ENCODE results near the gene NAPA.

Gene NAPA

DNA sequence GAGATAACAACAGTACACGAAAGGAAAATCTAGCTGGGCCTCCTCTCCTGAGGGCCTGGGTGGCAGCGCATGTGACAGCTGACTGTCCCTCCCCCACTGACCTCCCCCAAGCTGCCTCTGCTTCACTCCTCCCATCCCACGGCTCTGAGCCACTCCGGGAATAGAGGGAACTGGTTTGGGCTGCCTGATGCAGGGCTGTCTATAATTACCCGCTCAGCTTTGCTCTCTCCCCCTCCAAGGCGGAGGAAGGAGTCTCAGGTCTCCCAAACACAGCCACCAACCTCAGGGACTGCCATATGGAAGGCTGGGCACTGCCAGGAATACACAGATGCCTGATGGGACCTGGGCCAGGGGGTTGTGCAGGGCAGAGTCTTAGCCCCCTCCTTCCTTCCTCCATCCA lies 7.9 kb downstream of the NAPA start:
- H3K9me3 ChIP-seq (ENCODE audit: insufficient read depth, low read depth, low read length): no peaks in the 10 kb centered on the region
- no peak overlapping the region for H3K4me2 ChIP-seq (ENCODE audit: low read length)
- no peak overlapping the region for H2BK5ac ChIP-seq (ENCODE audit: low read depth, low read length, poor library complexity)
- no peaks in the 10 kb centered on the region for H3K27me3 ChIP-seq (ENCODE audit: insufficient read depth, low read length)
- peaks cover 10% of the 10 kb centered on the region for H3K79me2 ChIP-seq (ENCODE audit: control insufficient read depth, insufficient read depth, low read length, poor library complexity)
- no peak overlapping the region for H4K91ac ChIP-seq (ENCODE audit: low read depth, low read length)
- H2BK120ac ChIP-seq (ENCODE audit: insufficient read depth, low read length, poor library complexity): no peak overlapping the region
- peaks cover 6 to 12% of the 10 kb centered on the region in 2 experiments for H3K4me1 ChIP-seq (ENCODE audit: control insufficient read depth in 1 of 2, insufficient read depth in 2 of 2, low read length in 2 of 2)
- H2AK5ac ChIP-seq (ENCODE audit: low read length): no peak overlapping the region
- H3K23ac ChIP-seq (ENCODE audit: low read length): no peak overlapping the region
- H3K27ac ChIP-seq (ENCODE audit: low read depth, low read length): no peak overlapping the region
- no peak for DNase-seq
- H3K14ac ChIP-seq (ENCODE audit: low read length): no peak overlapping the region
- no peak overlapping the region for H3K18ac ChIP-seq (ENCODE audit: low read length)
- H2BK12ac ChIP-seq (ENCODE audit: low read length): no peak overlapping the region
- H3K4ac ChIP-seq (ENCODE audit: low read depth, low read length): peak overlapping the region; percentile 16
- H4K8ac ChIP-seq (ENCODE audit: low read depth, low read length): no peak overlapping the region
- WGBS (ENCODE audit: extremely low coverage, insufficient coverage, insufficient read length): no CpG with 5 or more reads among the region's 6 CpGs
- H2AFZ ChIP-seq (ENCODE audit: insufficient read depth, low read length, poor library complexity): no peak overlapping the region
- H3K79me1 ChIP-seq (ENCODE audit: low read length): no peaks in the 10 kb centered on the region
- H3K4me3 ChIP-seq (ENCODE audit: low read depth, low read length): no peak overlapping the region
- peaks cover 22 to 28% of the 10 kb centered on the region in 2 experiments for H3K36me3 ChIP-seq (ENCODE audit: control insufficient read depth in 1 of 2, insufficient read depth in 2 of 2, low read length in 2 of 2)
- H4K12ac ChIP-seq (ENCODE audit: low read depth, low read length): no peak overlapping the region
- H3K9ac ChIP-seq (ENCODE audit: low read length): no peak overlapping the region

GRCh38 chr19:47506459-47506858 lies 8.4 kb downstream of the NAPA start:
- H3K27me3 ChIP-seq (ENCODE audit: insufficient read depth, low read length): no peaks in the 10 kb centered on the region
- no CpG with 5 or more reads among the region's 8 CpGs for WGBS (ENCODE audit: extremely low coverage, insufficient coverage, insufficient read length)
- H2BK5ac ChIP-seq (ENCODE audit: low read depth, low read length, poor library complexity): no peak overlapping the region

DNA sequence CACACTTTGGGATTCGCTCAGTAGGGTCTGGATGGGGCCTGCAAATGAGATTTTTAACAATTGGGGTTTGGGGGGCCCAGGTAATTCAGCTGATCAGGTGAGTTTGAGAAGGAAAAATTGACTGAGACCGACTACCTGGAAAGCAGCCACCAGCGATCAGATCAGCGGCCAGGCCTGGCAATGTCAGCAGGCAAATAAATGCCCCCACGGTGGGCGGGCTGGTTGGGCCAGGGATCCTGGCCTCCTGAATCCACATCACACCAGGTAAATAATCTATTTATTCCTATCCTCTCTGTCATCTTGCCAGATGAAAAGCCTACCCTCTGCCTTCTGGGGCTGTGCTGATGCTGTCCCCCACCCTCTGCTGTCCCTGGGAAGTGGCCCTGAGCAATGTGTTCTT lies 9.4 kb downstream of the NAPA start:
- no peak overlapping the region for H2AFZ ChIP-seq (ENCODE audit: insufficient read depth, low read length, poor library complexity)
- no peak overlapping the region for H3K27ac ChIP-seq (ENCODE audit: low read depth, low read length)
- no peak overlapping the region for H3K14ac ChIP-seq (ENCODE audit: low read length)
- peak overlapping the region; percentile 30 for H3K4ac ChIP-seq (ENCODE audit: low read depth, low read length)
- no peak overlapping the region for H3K9ac ChIP-seq (ENCODE audit: low read length)
- no peak overlapping the region for H2BK12ac ChIP-seq (ENCODE audit: low read length)
- H3K9me3 ChIP-seq (ENCODE audit: insufficient read depth, low read depth, low read length): no peaks in the 10 kb centered on the region
- H4K91ac ChIP-seq (ENCODE audit: low read depth, low read length): no peak overlapping the region
- no peaks in the 10 kb centered on the region for H3K79me1 ChIP-seq (ENCODE audit: low read length)
- H3K36me3 ChIP-seq (ENCODE audit: control insufficient read depth in 1 of 2, insufficient read depth in 2 of 2, low read length in 2 of 2): peaks cover 31 to 36% of the 10 kb centered on the region in 2 experiments
- no peak overlapping the region for H2AK5ac ChIP-seq (ENCODE audit: low read length)
- no CpG with 5 or more reads among the region's 6 CpGs for WGBS (ENCODE audit: extremely low coverage, insufficient coverage, insufficient read length)
- no peak overlapping the region for H4K8ac ChIP-seq (ENCODE audit: low read depth, low read length)
- no peak for DNase-seq
- H3K79me2 ChIP-seq (ENCODE audit: control insufficient read depth, insufficient read depth, low read length, poor library complexity): peaks cover 7% of the 10 kb centered on the region
- no peak overlapping the region for H3K4me3 ChIP-seq (ENCODE audit: low read depth, low read length)
- H3K4me2 ChIP-seq (ENCODE audit: low read length): no peak overlapping the region
- H4K12ac ChIP-seq (ENCODE audit: low read depth, low read length): no peak overlapping the region
- no peak overlapping the region for H3K18ac ChIP-seq (ENCODE audit: low read length)
- no peak overlapping the region for H2BK120ac ChIP-seq (ENCODE audit: insufficient read depth, low read length, poor library complexity)
- H3K27me3 ChIP-seq (ENCODE audit: insufficient read depth, low read length): no peaks in the 10 kb centered on the region
- H3K4me1 ChIP-seq (ENCODE audit: control insufficient read depth in 1 of 2, insufficient read depth in 2 of 2, low read length in 2 of 2): peaks cover 6 to 9% of the 10 kb centered on the region in 2 experiments
- no peak overlapping the region for H3K23ac ChIP-seq (ENCODE audit: low read length)
- H2BK5ac ChIP-seq (ENCODE audit: low read depth, low read length, poor library complexity): no peak overlapping the region

More at GRCh38 chr19:47506459-47506858, 8.4 kb downstream of the NAPA start:
- Histone ChIP-seq H2BK120ac (ENCODE audit: insufficient read depth, low read length, poor library complexity) (no peak overlapping the region), H3K18ac (ENCODE audit: low read length) (no peak overlapping the region), H2BK12ac (ENCODE audit: low read length) (no peak overlapping the region), H2AFZ (ENCODE audit: insufficient read depth, low read length, poor library complexity) (no peak overlapping the region), H3K9me3 (ENCODE audit: insufficient read depth, low read depth, low read length) (no peaks in the 10 kb centered on the region), H4K8ac (ENCODE audit: low read depth, low read length) (no peak overlapping the region), H3K79me1 (ENCODE audit: low read length) (no peaks in the 10 kb centered on the region), H3K4me3 (ENCODE audit: low read depth, low read length) (no peak overlapping the region), H2AK5ac (ENCODE audit: low read length) (no peak overlapping the region), H3K4me2 (ENCODE audit: low read length) (no peak overlapping the region), H3K23ac (ENCODE audit: low read length) (no peak overlapping the region), H4K91ac (ENCODE audit: low read depth, low read length) (no peak overlapping the region), H3K9ac (ENCODE audit: low read length) (no peak overlapping the region), H3K4me1 (ENCODE audit: control insufficient read depth in 1 of 2, insufficient read depth in 2 of 2, low read length in 2 of 2) (peaks cover 6 to 9% of the 10 kb centered on the region in 2 experiments), H3K36me3 (ENCODE audit: control insufficient read depth in 1 of 2, insufficient read depth in 2 of 2, low read length in 2 of 2) (peaks cover 24 to 30% of the 10 kb centered on the region in 2 experiments), H3K79me2 (ENCODE audit: control insufficient read depth, insufficient read depth, low read length, poor library complexity) (peaks cover 7% of the 10 kb centered on the region), H4K12ac (ENCODE audit: low read depth, low read length) (no peak overlapping the region), H3K14ac (ENCODE audit: low read length) (no peak overlapping the region), H3K27ac (ENCODE audit: low read depth, low read length) (no peak overlapping the region), H3K4ac (ENCODE audit: low read depth, low read length) (no peak overlapping the region)
- no peak for DNase-seq

- no peaks in the 10 kb centered on the region for H3K9me3 ChIP-seq (ENCODE audit: insufficient read depth, low read depth, low read length)
- no peak overlapping the region for H3K23ac ChIP-seq (ENCODE audit: low read length)
- no CpG with 5 or more reads among the region's 5 CpGs for WGBS (ENCODE audit: extremely low coverage, insufficient coverage, insufficient read length)
- H2AK5ac ChIP-seq (ENCODE audit: low read length): no peak overlapping the region
- no peak overlapping the region for H4K8ac ChIP-seq (ENCODE audit: low read depth, low read length)
- H3K14ac ChIP-seq (ENCODE audit: low read length): no peak overlapping the region
- no peak overlapping the region for H4K12ac ChIP-seq (ENCODE audit: low read depth, low read length)
- H3K18ac ChIP-seq (ENCODE audit: low read length): no peak overlapping the region
- H2AFZ ChIP-seq (ENCODE audit: insufficient read depth, low read length, poor library complexity): no peak overlapping the region
- H3K4me3 ChIP-seq (ENCODE audit: low read depth, low read length): no peak overlapping the region
- peaks cover 44 to 47% of the 10 kb centered on the region in 2 experiments for H3K36me3 ChIP-seq (ENCODE audit: control insufficient read depth in 1 of 2, insufficient read depth in 2 of 2, low read length in 2 of 2)
- H3K4ac ChIP-seq (ENCODE audit: low read depth, low read length): no peak overlapping the region
- H3K9ac ChIP-seq (ENCODE audit: low read length): no peak overlapping the region
- no peaks in the 10 kb centered on the region for H3K79me1 ChIP-seq (ENCODE audit: low read length)
- no peak overlapping the region for H3K4me2 ChIP-seq (ENCODE audit: low read length)
- H3K27ac ChIP-seq (ENCODE audit: low read depth, low read length): no peak overlapping the region
- DNase-seq: no peak
- no peak overlapping the region for H2BK120ac ChIP-seq (ENCODE audit: insufficient read depth, low read length, poor library complexity)
- H3K79me2 ChIP-seq (ENCODE audit: control insufficient read depth, insufficient read depth, low read length, poor library complexity): peaks cover 3% of the 10 kb centered on the region
- no peaks in the 10 kb centered on the region for H3K27me3 ChIP-seq (ENCODE audit: insufficient read depth, low read length)
- no peak overlapping the region for H2BK12ac ChIP-seq (ENCODE audit: low read length)
- no peak overlapping the region for H2BK5ac ChIP-seq (ENCODE audit: low read depth, low read length, poor library complexity)
- H4K91ac ChIP-seq (ENCODE audit: low read depth, low read length): no peak overlapping the region
- peaks cover 6 to 9% of the 10 kb centered on the region in 2 experiments for H3K4me1 ChIP-seq (ENCODE audit: control insufficient read depth in 1 of 2, insufficient read depth in 2 of 2, low read length in 2 of 2)
These were observed 11.1 kb downstream of the NAPA start for GRCh38 chr19:47503826-47504150.
